Mucosa of stomach (tissue), 1 donor: ENCODE measurements around the gene SHC3.

ENCODE experiments used
- H3K27me3 ChIP-seq: one replicate; pipeline ENCODE4 v1.7.0; 2013; ENCODE audit warnings: mild to moderate bottlenecking, low read length; ENCODE audit not compliant: control insufficient read depth, insufficient read depth
- H3K36me3 ChIP-seq: one replicate; pipeline ENCODE4 v1.7.0; 2013; ENCODE audit warnings: low read length; ENCODE audit not compliant: control insufficient read depth, insufficient read depth
- H3K4me1 ChIP-seq: one replicate; pipeline ENCODE4 v1.7.0; 2013; ENCODE audit warnings: mild to moderate bottlenecking, low read length; ENCODE audit not compliant: control insufficient read depth, insufficient read depth
- H3K4me3 ChIP-seq: one replicate; pipeline ENCODE4 v1.7.0; 2013; ENCODE audit warnings: low read length
- H3K9ac ChIP-seq: one replicate; pipeline ENCODE4 v1.7.0; 2013; ENCODE audit warnings: mild to moderate bottlenecking, low read length, moderate library complexity
- H3K9me3 ChIP-seq: one replicate; pipeline ENCODE4 v1.7.0; 2013; ENCODE audit warnings: mild to moderate bottlenecking, low read length, moderate library complexity; ENCODE audit not compliant: control insufficient read depth
- donor health status: Pancreatic carcinoma.

Gene SHC3

DNA sequence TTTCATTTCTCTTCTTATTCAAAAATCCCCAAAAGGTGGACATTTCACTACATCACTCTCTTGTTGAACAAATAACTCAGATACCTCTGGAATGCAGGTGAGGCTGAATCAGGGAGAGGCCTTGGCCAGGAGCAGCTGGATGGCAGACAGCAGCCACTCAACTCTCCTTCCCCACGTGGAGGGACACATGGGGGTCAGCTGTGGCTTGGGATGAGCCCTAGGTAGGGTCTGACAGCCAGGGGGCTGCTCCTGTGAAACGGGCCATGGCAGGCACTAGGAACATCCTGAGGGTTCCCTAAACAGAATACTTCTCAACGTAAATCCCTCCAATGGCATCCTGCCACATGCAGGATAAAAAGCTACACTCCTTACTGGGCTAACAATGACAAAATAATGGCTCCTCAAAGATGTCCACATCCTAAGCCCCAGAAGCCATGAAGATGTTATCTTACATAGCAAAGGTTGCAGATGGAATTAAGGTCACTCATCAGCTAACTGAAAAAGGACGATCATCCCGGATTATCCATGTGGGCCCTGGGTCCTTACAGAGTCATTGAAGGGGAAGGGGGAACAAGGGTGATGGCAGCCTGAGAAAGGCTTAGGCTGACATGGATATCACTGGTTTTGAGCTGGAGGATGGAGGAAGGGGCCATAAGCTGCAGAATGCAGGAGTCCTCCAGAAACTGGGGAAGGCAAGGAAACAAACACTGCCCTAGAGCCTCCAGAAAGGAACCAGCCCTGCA is 218.7 kb downstream of the SHC3 start:
- Histone ChIP-seq H3K36me3 (no peaks in the 10 kb centered on the region), H3K9ac (no peak overlapping the region), H3K4me1 (no peaks in the 10 kb centered on the region), H3K9me3 (no peaks in the 10 kb centered on the region), H3K27me3 (no peaks in the 10 kb centered on the region), H3K4me3 (no peak overlapping the region)

DNA sequence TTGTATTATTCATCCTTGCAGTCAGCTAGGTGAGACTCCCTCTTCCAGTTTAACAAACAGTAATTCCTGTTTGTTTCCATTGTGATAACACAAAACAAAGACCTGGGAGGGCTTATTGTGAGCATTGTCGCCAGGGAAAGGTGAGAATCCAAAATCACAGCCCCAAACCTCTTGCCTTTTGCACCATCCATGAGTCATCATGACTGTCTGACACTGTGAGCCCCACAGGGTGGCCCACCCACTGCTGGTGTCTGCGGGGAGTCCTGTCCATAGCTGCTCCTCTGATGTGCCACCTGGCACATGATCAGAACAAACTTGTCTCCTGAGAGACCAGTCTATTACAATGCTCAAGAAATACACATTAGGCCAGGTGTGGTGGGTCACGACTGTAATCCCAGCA is 221.1 kb downstream of the SHC3 start:
- no peaks in the 10 kb centered on the region for H3K27me3 ChIP-seq
- no peak overlapping the region for H3K4me3 ChIP-seq
- no peaks in the 10 kb centered on the region for H3K36me3 ChIP-seq
- peaks cover 9% of the 10 kb centered on the region for H3K4me1 ChIP-seq
- H3K9ac ChIP-seq = no peak overlapping the region
- no peaks in the 10 kb centered on the region for H3K9me3 ChIP-seq
